Endodermal cell (in vitro differentiated cells): ENCODE measurements around the gene AFF3. TPM values are rescaled to one million over a fixed set of nuclear protein-coding genes. Genes with fewer than 3 reads are reported as not detected.

ENCODE experiments used
- DNase-seq: peaks from one replicate; pipeline ENCODE4 v3.0.0-alpha.2; 2017
- H3K27ac ChIP-seq: 2 replicates; pipeline ENCODE4 v1.5.1; 2013; ENCODE audit warnings: mild to moderate bottlenecking, low read depth, low read length, moderate library complexity
- H3K27me3 ChIP-seq: 2 replicates; pipeline ENCODE4 v1.6.1; 2013; ENCODE audit warnings: mild to moderate bottlenecking, low read length, moderate library complexity; ENCODE audit not compliant: insufficient read depth, control insufficient read depth, poor library complexity, severe bottlenecking
- H3K36me3 ChIP-seq: 2 replicates; pipeline ENCODE4 v1.7.0; 2013; ENCODE audit warnings: mild to moderate bottlenecking, low read length, moderate library complexity; ENCODE audit not compliant: control insufficient read depth, insufficient read depth
- H3K4me1 ChIP-seq: one replicate; pipeline ENCODE4 v1.7.0; 2013; ENCODE audit warnings: low read length; ENCODE audit not compliant: control insufficient read depth, insufficient read depth
- H3K4me3 ChIP-seq: 2 replicates; pipeline ENCODE4 v1.5.1; 2013; ENCODE audit warnings: mild to moderate bottlenecking, low read length, moderate library complexity
- H3K9ac ChIP-seq: 2 replicates; pipeline ENCODE4 v1.6.1; 2013; ENCODE audit warnings: mild to moderate bottlenecking, low read length, moderate library complexity; ENCODE audit not compliant: poor library complexity, severe bottlenecking; ENCODE audit errors: extremely low read depth
- H3K9me3 ChIP-seq: 2 replicates; pipeline ENCODE4 v1.6.1; 2013; ENCODE audit warnings: mild to moderate bottlenecking, low read length, moderate library complexity; ENCODE audit not compliant: control insufficient read depth
- H3K27ac Mint-ChIP-seq: 2 replicates; pipeline ENCODE4 v1.8.0; 2020; ENCODE audit warnings: mixed read lengths
- H3K27me3 Mint-ChIP-seq: 2 replicates; pipeline ENCODE4 v1.8.0; 2021; ENCODE audit warnings: mild to moderate bottlenecking, mixed read lengths; ENCODE audit not compliant: insufficient read depth
- H3K36me3 Mint-ChIP-seq: 2 replicates; pipeline ENCODE4 v1.8.0; 2020; ENCODE audit warnings: low read depth, mixed read lengths
- H3K4me1 Mint-ChIP-seq: 2 replicates; pipeline ENCODE4 v1.8.0; 2020; ENCODE audit warnings: mixed read lengths
- H3K4me3 Mint-ChIP-seq: 2 replicates; pipeline ENCODE4 v1.8.0; 2020; ENCODE audit warnings: mild to moderate bottlenecking, moderate library complexity, mixed read lengths
- H3K9me3 Mint-ChIP-seq: 2 replicates; pipeline ENCODE4 v1.8.0; 2020; ENCODE audit warnings: mild to moderate bottlenecking, mixed read lengths
- CTCF ChIP-seq: fragments of 200-600 bp; sonication (generic); conservative IDR thresholded peaks from 2 replicates; pipeline ENCODE4 v1.5.0; 2021; ENCODE audit warnings: antibody characterized with exemption, mild to moderate bottlenecking
- WGBS, 2 experiments: methylation state at CpG; one replicate each; pipeline versions ENCODE4 v1.1.5 to v1.1.7; 2013; ENCODE audit warnings: missing lambda C conversion rate in 2 of 2, mixed read lengths in 1 of 2; ENCODE audit not compliant: insufficient coverage in 1 of 2, insufficient read length in 1 of 2; 5-methylcytosine and 5-hydroxymethylcytosine counted together
- total RNA-seq, 2 donors: library from RNA; stranded (reverse); fragmentation: NEBNext Ultra II Directional in 1 of 2; extraction: Animal tissue kit (Norgen Biotek cat#: 25700) in 1 of 2; gene quantifications; 2 replicates in 1 of 2; 3 replicates in 1 of 2; pipeline ENCODE4 v1.2.1, GENCODE V29; 2021

AFF3 gene
- total RNA-seq, 2 donors from 2014 or later = 0.62 to 0.73 TPM

GRCh38 chr2:100066856-100067255 is 75.5 kb downstream of the AFF3 start:
- Histone ChIP-seq H3K27ac (no peak overlapping the region), H3K27me3 (peaks cover 8% of the 10 kb centered on the region), H3K36me3 (no peaks in the 10 kb centered on the region), H3K4me3 (no peak overlapping the region), H3K4me1 (no peaks in the 10 kb centered on the region), H3K9me3 (no peaks in the 10 kb centered on the region), H3K9ac (no peak overlapping the region)
- Mint-ChIP-seq H3K4me3 (no peak overlapping the region), H3K9me3 (peaks cover 9% of the 10 kb centered on the region), H3K4me1 (no peaks in the 10 kb centered on the region), H3K27me3 (peaks cover 11% of the 10 kb centered on the region), H3K27ac (no peak overlapping the region), H3K36me3 (no peaks in the 10 kb centered on the region)
- no peak for DNase-seq
- no peak for TF ChIP-seq CTCF
- 90 to 93% methylated on average over 2 to 5 of the region's 5 CpGs for WGBS, 2 experiments

- no peak overlapping the region for H3K4me3 ChIP-seq
- 87 to 94% methylated on average over 2 to 3 of the region's 3 CpGs for WGBS, 2 experiments
- no peak for TF ChIP-seq CTCF
- no peaks in the 10 kb centered on the region for H3K36me3 ChIP-seq
- no peaks in the 10 kb centered on the region for H3K4me1 Mint-ChIP-seq
- no peak overlapping the region for H3K4me3 Mint-ChIP-seq
- H3K27me3 ChIP-seq = peaks cover 8% of the 10 kb centered on the region
- no peak overlapping the region for H3K27ac Mint-ChIP-seq
- no peaks in the 10 kb centered on the region for H3K9me3 ChIP-seq
- no peak overlapping the region for H3K27ac ChIP-seq
- H3K9ac ChIP-seq = no peak overlapping the region
- H3K36me3 Mint-ChIP-seq = no peaks in the 10 kb centered on the region
- H3K9me3 Mint-ChIP-seq = peaks cover 9% of the 10 kb centered on the region
- no peaks in the 10 kb centered on the region for H3K4me1 ChIP-seq
- no peak for DNase-seq
- peaks cover 11% of the 10 kb centered on the region for H3K27me3 Mint-ChIP-seq
These were observed 76.1 kb downstream of the AFF3 start for GRCh38 chr2:100066246-100066645.

- H3K27ac Mint-ChIP-seq = no peak overlapping the region
- H3K9me3 Mint-ChIP-seq = peaks cover 9% of the 10 kb centered on the region
- Histone ChIP-seq H3K4me3 (no peak overlapping the region), H3K36me3 (no peaks in the 10 kb centered on the region), H3K27ac (no peak overlapping the region), H3K4me1 (no peaks in the 10 kb centered on the region), H3K9me3 (no peaks in the 10 kb centered on the region), H3K27me3 (peaks cover 3% of the 10 kb centered on the region), H3K9ac (no peak overlapping the region)
- DNase-seq = no peak
- no peak overlapping the region for H3K4me3 Mint-ChIP-seq
- TF ChIP-seq CTCF = no peak
- H3K27me3 Mint-ChIP-seq = peaks cover 11% of the 10 kb centered on the region
- 85 to 87% methylated on average over 3 to 8 of the region's 9 CpGs for WGBS, 2 experiments
- H3K36me3 Mint-ChIP-seq = no peaks in the 10 kb centered on the region
- H3K4me1 Mint-ChIP-seq = no peaks in the 10 kb centered on the region
These were observed 77.6 kb downstream of the AFF3 start for GRCh38 chr2:100064592-100065428.
